Thyroid gland (tissue), 4 donors: Measurements from ENCODE around the gene ROBO2.

Source experiments
- POLR2A ChIP-seq, 2 donors: fragments of 450-650 bp; IDR thresholded peaks; one replicate each; pipeline ENCODE4 v1.6.1; 2017; ENCODE audit warnings: antibody characterized with exemption in 2 of 2, mild to moderate bottlenecking in 2 of 2, moderate library complexity in 1 of 2
- TF ChIP-seq, protein P1 (sequence below), 6 experiments: fragments of 200-600 bp in 3 of 6; fragments of 450-650 bp in 3 of 6; sonication (generic) in 3 of 6; IDR thresholded peaks; one replicate each; pipeline ENCODE4 v1.5.1; 2016 to 2019; ENCODE audit warnings: antibody characterized with exemption in 6 of 6, mild to moderate bottlenecking in 2 of 6, inconsistent platforms in 1 of 6, moderate library complexity in 1 of 6

DNA sequence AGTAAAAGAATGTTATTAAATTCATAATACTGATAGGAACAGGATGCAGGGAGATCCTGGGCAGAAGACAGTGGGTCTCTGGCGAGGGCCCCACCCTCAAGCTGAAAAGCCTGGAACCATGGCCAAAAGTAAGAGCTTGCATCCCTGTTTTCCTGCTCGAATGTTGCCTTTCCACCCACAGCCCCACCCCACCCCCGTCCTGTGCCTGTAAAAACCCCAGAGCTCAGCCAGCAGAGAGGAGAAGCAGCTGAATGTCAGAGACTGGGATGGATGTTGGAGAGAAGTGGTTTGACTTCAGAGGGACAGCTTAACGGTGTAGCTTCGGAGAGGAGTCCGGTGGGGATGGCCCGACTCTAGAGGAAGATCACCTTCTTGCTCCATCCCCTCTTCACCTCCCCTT is 207.9 kb downstream of the ROBO2 start:
- TF ChIP-seq, protein P1, sequence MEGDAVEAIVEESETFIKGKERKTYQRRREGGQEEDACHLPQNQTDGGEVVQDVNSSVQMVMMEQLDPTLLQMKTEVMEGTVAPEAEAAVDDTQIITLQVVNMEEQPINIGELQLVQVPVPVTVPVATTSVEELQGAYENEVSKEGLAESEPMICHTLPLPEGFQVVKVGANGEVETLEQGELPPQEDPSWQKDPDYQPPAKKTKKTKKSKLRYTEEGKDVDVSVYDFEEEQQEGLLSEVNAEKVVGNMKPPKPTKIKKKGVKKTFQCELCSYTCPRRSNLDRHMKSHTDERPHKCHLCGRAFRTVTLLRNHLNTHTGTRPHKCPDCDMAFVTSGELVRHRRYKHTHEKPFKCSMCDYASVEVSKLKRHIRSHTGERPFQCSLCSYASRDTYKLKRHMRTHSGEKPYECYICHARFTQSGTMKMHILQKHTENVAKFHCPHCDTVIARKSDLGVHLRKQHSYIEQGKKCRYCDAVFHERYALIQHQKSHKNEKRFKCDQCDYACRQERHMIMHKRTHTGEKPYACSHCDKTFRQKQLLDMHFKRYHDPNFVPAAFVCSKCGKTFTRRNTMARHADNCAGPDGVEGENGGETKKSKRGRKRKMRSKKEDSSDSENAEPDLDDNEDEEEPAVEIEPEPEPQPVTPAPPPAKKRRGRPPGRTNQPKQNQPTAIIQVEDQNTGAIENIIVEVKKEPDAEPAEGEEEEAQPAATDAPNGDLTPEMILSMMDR (IDR thresholded peaks at IDR 0.05), result no peak
- no peak for TF ChIP-seq POLR2A (IDR thresholded peaks at IDR 0.05)
